ENCODE measurements around the gene FAM187B. TPM values are rescaled to one million over a fixed set of nuclear protein-coding genes. Genes with fewer than 3 reads are reported as not detected.
"Not testable (repeated sequence)": the region's sequence is repeated elsewhere in the genome, so short reads cannot be mapped to it uniquely, and the experiment has no call there.

The FAM187B gene
- total RNA-seq, 1 donor from 2014 or later: not detected

GRCh38 chr19:35240327-35240726, 11.8 kb upstream of the FAM187B start:
- Histone ChIP-seq H3K4me3 (ENCODE audit: low read depth, low read length) (no peak overlapping the region), H3K27me3 (ENCODE audit: control insufficient read depth, insufficient read depth, low read length) (no peaks in the 10 kb centered on the region), H3K36me3 (ENCODE audit: control insufficient read depth, insufficient read depth, low read length) (no peaks in the 10 kb centered on the region)
- FAIRE-seq (no peak), DNase-seq (ENCODE audit: low read depth) (no peak)
- TF ChIP-seq, protein P1, sequence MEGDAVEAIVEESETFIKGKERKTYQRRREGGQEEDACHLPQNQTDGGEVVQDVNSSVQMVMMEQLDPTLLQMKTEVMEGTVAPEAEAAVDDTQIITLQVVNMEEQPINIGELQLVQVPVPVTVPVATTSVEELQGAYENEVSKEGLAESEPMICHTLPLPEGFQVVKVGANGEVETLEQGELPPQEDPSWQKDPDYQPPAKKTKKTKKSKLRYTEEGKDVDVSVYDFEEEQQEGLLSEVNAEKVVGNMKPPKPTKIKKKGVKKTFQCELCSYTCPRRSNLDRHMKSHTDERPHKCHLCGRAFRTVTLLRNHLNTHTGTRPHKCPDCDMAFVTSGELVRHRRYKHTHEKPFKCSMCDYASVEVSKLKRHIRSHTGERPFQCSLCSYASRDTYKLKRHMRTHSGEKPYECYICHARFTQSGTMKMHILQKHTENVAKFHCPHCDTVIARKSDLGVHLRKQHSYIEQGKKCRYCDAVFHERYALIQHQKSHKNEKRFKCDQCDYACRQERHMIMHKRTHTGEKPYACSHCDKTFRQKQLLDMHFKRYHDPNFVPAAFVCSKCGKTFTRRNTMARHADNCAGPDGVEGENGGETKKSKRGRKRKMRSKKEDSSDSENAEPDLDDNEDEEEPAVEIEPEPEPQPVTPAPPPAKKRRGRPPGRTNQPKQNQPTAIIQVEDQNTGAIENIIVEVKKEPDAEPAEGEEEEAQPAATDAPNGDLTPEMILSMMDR (IDR thresholded peaks at IDR 0.05; ENCODE audit: insufficient read depth, low read length, severe bottlenecking): no peak

DNA sequence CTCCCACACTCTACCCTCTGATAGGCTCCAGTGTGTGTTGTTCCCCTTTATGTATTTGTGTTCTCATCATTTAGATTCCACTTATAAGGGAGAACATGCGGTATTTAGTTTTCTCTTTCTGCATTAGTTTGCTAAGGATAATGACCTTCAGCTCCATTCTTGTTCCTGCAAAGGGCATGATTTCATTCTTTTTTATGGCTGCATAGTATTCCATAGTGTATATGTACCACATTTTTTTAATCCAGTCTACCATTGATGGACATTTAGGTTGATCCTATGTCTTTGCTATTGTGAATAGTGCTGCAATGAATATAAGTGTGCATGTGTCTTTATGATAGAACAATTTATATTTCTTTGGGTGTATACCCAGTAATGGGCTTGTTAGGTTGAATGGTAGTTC, 11.1 kb upstream of the FAM187B start:
- not testable (repeated sequence) for H3K36me3 ChIP-seq (ENCODE audit: control insufficient read depth, insufficient read depth, low read length); FAIRE-seq; H3K4me3 ChIP-seq (ENCODE audit: low read depth, low read length); H3K27me3 ChIP-seq (ENCODE audit: control insufficient read depth, insufficient read depth, low read length); DNase-seq (ENCODE audit: low read depth)

DNA sequence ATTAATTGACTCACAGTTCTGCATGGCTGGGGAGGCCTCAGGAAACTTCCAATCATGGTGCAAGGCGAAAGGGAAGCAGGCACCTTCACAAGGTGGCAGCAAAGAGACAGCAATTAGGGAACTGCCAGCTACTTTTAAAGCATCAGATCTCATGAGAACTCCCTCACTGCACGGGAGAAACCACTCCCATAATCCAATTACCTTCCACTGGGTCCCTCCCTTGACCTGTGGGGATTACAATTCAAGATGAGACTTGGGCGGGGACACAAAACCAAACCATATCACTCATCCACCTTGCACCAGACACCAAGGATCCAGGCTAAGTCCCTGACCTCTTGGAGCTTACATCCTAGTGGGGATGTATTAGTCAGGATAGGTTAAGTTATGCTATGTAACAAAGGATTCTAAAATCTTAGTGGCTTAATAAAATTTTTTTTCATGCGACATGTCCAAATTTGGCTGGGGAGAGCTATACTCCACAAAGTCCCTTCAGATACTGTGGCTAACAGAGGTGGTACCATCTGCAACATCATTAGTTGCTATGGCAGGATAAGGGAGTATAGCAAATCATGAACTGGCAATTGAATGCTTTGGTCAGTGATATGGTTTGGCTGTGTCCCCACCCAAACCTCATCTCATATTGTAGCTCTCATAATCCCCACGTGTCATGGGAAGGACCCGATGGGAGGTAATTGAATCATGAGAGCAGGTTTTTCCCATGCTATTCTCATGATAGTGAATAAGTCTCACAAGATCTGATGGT, 8.3 kb upstream of the FAM187B start:
- no peak for DNase-seq (ENCODE audit: low read depth)

GRCh38 chr19:35232912-35233311, 4.4 kb upstream of the FAM187B start:
- DNase-seq (ENCODE audit: low read depth) (no peak), FAIRE-seq (peak; percentile 18)
- Histone ChIP-seq H3K36me3 (ENCODE audit: control insufficient read depth, insufficient read depth, low read length) (no peaks in the 10 kb centered on the region), H3K27me3 (ENCODE audit: control insufficient read depth, insufficient read depth, low read length) (no peaks in the 10 kb centered on the region), H3K4me3 (ENCODE audit: low read depth, low read length) (no peak overlapping the region)
- TF ChIP-seq, protein P1 (IDR thresholded peaks at IDR 0.05; ENCODE audit: insufficient read depth, low read length, severe bottlenecking): no peak

More for the DNA sequence above, 8.3 kb upstream of the FAM187B start:
- no peaks in the 10 kb centered on the region for H3K36me3 ChIP-seq (ENCODE audit: control insufficient read depth, insufficient read depth, low read length)
- TF ChIP-seq, protein P1 (IDR thresholded peaks at IDR 0.05; ENCODE audit: insufficient read depth, low read length, severe bottlenecking): peak; percentile 19
- no peak for FAIRE-seq
- H3K4me3 ChIP-seq (ENCODE audit: low read depth, low read length): no peak overlapping the region
- no peaks in the 10 kb centered on the region for H3K27me3 ChIP-seq (ENCODE audit: control insufficient read depth, insufficient read depth, low read length)

DNA sequence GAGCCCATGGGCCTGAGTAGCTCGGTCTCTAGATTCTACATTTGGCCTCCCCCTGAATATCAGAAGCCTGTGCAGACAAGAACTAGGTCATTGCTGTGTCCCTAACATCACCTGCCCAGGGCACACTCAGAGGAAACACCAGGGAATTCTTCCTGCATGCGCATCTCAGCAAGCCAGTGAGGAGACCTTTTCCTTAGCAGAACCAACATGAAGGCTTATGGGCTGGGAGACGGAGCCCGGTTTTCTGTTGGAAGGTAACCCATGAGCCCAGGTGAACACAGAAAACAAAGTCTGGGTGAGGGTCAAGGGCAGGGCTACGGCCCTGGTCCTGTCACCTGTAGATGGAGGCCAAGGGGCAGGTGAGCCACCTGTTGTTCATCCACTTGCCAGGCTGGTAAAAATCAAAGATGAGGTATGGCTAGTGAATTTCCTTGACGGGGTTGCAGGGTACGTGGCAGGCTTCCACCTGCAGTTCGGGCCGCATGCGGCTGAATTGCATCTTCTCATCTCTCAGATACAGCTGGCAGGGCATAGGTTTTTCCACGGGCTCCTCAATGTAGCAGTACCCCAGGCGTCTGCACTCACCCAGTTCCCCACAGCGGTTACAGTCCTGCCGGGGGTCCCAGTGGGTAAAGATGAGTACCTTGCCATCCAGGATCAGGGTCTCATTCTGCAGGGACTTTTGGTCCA, 3.6 kb upstream of the FAM187B start:
- FAIRE-seq: no peak
- H3K36me3 ChIP-seq (ENCODE audit: control insufficient read depth, insufficient read depth, low read length): no peaks in the 10 kb centered on the region
- no peak for DNase-seq (ENCODE audit: low read depth)
- H3K4me3 ChIP-seq (ENCODE audit: low read depth, low read length): no peak overlapping the region
- TF ChIP-seq, protein P1 (IDR thresholded peaks at IDR 0.05; ENCODE audit: insufficient read depth, low read length, severe bottlenecking): no peak
- no peaks in the 10 kb centered on the region for H3K27me3 ChIP-seq (ENCODE audit: control insufficient read depth, insufficient read depth, low read length)

DNA sequence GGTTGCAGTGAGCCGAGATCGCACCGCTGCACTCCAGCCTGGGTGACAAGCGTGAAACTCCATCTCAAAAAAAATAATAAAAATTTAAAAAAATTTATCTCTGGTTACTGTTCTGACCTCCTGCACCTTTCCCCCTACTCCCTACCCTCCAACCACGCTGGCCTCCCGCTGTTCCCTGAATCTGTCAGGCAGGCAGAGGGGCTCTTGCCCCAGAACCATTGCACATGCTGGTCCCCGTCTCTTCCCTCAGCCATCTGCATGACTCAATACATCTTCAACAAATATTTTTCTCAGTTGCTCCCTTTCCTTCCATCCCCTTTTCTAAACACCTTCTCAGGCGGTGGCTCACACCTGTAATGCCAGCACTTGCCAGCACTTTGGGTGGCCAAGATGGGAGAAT, 1.1 kb upstream of the FAM187B start:
- TF ChIP-seq, protein P1 (IDR thresholded peaks at IDR 0.05; ENCODE audit: insufficient read depth, low read length, severe bottlenecking): no peak
- FAIRE-seq (no peak), DNase-seq (ENCODE audit: low read depth) (no peak)
- H3K36me3 ChIP-seq (ENCODE audit: control insufficient read depth, insufficient read depth, low read length): no peaks in the 10 kb centered on the region
- H3K27me3 ChIP-seq (ENCODE audit: control insufficient read depth, insufficient read depth, low read length): peaks cover 2% of the 10 kb centered on the region
- H3K4me3 ChIP-seq (ENCODE audit: low read depth, low read length): no peak overlapping the region

Data from bronchial epithelial cell (primary cell).